Activated T-helper 1 cell treated with Interleukin-2 at 50 U/mL for 16 hours (primary cell): ENCODE measurements around the gene NUP205.

Experiments
- DNase-seq: peaks from one replicate; pipeline ENCODE4 v3.0.0-alpha.2; 2020; ENCODE audit warnings: low read depth

NUP205 gene, protein sequence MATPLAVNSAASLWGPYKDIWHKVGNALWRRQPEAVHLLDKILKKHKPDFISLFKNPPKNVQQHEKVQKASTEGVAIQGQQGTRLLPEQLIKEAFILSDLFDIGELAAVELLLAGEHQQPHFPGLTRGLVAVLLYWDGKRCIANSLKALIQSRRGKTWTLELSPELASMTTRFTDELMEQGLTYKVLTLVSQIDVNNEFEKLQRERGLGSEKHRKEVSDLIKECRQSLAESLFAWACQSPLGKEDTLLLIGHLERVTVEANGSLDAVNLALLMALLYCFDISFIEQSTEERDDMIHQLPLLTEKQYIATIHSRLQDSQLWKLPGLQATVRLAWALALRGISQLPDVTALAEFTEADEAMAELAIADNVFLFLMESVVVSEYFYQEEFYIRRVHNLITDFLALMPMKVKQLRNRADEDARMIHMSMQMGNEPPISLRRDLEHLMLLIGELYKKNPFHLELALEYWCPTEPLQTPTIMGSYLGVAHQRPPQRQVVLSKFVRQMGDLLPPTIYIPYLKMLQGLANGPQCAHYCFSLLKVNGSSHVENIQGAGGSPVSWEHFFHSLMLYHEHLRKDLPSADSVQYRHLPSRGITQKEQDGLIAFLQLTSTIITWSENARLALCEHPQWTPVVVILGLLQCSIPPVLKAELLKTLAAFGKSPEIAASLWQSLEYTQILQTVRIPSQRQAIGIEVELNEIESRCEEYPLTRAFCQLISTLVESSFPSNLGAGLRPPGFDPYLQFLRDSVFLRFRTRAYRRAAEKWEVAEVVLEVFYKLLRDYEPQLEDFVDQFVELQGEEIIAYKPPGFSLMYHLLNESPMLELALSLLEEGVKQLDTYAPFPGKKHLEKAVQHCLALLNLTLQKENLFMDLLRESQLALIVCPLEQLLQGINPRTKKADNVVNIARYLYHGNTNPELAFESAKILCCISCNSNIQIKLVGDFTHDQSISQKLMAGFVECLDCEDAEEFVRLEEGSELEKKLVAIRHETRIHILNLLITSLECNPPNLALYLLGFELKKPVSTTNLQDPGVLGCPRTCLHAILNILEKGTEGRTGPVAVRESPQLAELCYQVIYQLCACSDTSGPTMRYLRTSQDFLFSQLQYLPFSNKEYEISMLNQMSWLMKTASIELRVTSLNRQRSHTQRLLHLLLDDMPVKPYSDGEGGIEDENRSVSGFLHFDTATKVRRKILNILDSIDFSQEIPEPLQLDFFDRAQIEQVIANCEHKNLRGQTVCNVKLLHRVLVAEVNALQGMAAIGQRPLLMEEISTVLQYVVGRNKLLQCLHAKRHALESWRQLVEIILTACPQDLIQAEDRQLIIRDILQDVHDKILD (N-terminal part only)

DNA sequence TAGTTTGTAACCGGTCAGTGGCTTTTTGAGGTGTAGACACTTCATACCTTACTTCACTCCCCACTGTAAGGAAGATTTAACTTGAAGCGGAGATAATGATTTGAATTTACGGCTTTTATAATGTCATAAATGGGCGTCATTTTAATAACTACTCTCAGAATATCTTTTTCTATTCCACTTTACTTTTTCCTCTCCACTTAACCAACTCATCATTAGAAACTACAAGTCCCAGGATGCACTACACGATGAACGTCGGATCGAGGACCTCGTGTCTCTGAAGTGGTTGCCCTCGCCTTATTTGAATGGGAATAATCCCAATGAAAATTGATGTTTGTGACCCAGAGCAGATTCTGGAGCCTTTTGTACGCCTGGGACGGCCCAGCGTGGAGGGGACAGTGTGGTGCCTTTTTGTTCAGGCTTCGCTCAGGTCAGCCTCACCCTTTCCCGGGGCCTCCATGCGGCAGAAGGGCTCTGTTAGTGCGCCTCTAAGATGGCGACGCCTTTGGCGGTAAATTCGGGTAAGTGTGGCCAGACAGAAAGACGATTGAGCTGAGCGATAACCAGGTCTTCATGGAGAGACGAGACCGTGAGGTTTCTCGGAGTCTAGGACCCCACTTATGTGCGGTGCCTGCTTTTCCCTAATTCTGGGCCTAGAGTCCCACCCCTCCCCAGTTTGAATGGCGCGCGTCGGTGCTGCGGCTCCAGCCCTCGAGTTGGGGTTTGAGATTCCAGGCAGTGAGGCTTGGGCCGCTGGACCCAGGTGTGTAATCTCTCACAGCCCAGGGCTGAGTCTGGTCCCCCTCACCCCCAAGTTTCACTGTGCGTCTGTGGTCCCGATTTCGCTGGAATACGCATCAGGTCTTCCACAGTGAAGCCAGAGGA is at the start of gene NUP205:
TSS of gene NUP205 (plus strand) at position 463 of the 882 bp plus-strand sequence. CDS start at position 491, 28 bp downstream.
- DNase-seq = peak; percentile 48

DNA sequence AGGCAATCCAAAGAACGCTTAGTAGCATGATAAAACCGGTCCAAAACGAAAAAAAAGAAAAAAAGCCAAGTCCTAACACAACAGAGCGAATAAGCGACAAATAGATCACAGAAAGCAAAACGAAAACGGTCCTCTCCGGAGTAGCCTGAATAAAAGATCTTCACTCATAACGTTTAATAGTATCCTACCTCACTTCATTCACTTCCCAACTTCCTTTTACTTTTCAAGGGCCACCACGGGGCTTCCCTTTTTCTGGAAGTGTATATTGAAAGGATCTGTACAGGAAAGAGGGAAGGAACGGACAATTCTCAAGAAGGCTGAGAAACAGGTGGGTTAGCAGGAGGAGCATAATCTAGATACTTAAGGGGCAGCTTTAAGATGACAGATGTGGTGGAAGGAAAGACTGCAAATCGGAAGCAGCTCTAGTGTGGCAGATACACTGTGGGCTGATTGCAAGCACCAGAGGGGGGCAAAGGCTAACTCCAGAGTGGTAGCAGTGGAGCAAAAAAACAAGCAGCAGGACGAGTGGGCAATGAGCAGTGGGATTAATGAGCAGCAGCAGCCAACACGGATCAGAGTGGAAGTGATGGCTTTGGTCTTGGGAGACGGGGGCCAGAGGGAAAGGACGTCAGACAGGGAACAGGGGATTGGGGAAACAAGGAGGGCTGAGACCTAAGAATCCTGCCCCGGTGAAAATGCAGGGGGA is 48.7 kb upstream of the NUP205 start:
- no peak for DNase-seq

GRCh38 chr7:135509589-135509838 is 48.2 kb upstream of the NUP205 start:
- no peak for DNase-seq

DNA sequence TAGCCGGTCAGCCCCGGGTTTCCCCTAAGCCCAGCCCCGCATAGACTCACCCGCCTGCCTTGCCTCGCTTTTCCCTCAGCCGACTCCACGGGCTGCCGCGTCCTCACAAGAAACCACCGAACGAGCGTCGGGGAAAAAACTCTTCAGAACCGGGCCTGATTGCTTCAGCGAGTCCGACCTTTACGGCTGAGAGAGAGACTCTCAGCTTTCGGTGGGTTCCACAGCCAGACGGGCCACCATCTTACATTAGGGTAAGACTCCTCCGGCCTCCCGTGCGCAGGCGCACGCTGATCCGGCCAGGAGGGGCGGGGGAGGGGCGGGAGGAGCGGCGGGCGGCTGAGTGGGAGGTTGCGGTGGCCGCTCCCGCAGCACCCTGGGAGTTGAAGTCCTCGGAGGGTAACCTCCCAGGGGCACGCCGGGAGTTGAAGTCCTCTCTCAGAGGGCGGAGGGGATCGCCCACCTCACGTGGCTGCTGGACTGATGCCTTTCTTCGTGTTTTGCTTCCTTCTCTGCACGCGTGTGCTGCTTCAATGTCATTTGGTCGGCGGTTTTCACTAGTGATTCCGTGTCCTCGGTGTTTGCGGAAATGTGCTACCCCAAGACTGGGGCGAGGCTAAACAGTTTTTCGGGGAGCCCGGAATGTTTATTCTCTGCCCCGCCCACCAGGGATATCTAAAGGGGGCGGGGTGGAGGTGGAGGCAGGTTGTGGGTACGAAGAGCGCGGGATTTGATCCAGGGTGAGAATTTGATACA is 47.7 kb upstream of the NUP205 start, which contains the start of gene CNOT4:
TSS of gene CNOT4 (minus strand) at position 264 of the 753 bp plus-strand sequence. CDS start 71,771 bp downstream, outside the sequence.
- DNase-seq = peak; percentile 96

GRCh38 chr7:135510592-135511183 is 47.0 kb upstream of the NUP205 start:
- DNase-seq = no peak

GRCh38 chr7:135512135-135512887 is 45.4 kb upstream of the NUP205 start:
- DNase-seq = no peak

GRCh38 chr7:135514856-135515255 is 42.9 kb upstream of the NUP205 start:
- no peak for DNase-seq

DNA sequence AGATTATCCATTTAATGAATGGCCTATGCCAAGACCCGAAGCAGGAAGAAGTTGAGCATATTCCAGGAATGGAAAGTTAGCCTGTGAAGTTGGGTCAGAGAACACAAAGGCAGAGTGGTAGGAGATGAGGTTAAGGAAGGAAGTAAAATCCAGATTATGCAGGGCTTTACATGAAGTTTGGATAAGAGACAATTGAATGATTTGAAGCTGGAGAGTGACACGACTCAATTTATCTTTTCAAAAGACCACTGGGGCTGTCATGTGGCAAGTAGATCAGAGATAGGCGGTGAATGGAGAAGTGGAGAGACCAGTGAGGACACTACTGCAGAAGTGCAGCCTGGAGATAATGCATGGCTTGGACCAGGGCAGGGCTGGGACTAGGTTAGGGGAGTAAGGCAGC is 40.7 kb upstream of the NUP205 start:
- no peak for DNase-seq

GRCh38 chr7:135518748-135519147 is 39.0 kb upstream of the NUP205 start:
- DNase-seq = no peak

DNA sequence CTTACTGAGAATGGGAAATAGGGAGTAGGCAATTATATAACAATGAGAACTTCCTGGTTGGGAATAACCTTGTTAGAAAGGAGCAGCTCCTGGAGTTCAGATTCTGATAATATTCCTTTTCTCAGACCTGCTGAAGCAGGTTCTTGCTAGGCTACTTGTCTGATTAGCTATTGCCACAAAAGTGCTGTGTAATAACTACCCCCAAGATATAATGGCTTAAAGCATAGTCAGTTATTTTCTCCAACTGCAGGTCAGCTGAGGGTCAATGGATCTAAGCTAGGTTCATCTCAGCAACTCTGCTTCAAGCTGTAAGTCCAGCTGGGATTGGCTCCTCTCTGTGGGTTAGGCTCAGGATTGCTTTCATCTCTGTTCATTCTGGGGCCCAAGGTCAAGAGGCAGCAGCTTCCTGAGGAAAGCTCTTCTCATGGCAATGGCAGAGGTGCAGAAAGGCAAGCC is 38.5 kb upstream of the NUP205 start:
- DNase-seq = no peak

DNA sequence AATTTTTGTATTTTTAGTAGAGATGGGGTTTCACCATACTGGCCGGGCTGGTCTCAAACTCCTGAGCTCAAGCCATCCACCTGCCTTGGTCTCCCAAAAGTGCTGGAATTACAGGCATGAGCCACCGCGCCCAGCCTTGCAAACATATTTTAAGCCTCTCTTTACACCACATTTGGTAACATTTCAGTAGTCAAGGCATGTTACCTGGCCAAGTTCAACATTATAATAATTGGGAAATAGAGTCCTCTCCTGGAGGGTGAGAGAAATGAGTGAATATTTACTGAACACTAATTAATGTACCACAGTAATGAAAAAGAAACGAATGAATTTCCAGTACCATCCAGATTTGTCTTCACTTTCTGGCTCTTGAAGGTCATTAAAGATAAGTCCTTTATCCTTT is 37.8 kb upstream of the NUP205 start:
- no peak for DNase-seq

GRCh38 chr7:135522509-135522908 is 35.2 kb upstream of the NUP205 start:
- DNase-seq = no peak

DNA sequence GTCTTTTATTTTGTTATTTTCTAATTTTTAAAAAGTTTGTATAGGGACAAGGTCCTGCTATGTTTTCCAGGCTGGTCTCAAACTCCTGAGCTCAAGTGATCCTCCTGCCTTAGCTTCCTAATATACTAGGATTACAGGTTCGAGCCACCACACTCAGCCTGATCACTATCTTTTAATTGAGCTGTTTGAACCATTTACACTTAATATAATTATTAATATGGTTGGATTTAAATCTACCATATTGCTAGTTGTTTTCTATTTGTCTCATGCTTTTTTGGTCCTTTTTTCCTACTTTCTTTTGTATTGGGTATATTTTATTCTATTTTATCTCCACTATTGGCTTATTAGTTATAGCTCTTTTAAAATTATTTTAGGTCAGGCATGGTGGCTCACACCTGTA is 34.6 kb upstream of the NUP205 start:
- DNase-seq = no peak

- DNase-seq = no peak
Measured at GRCh38 chr7:135525426-135525825, 32.3 kb upstream of the NUP205 start.

DNA sequence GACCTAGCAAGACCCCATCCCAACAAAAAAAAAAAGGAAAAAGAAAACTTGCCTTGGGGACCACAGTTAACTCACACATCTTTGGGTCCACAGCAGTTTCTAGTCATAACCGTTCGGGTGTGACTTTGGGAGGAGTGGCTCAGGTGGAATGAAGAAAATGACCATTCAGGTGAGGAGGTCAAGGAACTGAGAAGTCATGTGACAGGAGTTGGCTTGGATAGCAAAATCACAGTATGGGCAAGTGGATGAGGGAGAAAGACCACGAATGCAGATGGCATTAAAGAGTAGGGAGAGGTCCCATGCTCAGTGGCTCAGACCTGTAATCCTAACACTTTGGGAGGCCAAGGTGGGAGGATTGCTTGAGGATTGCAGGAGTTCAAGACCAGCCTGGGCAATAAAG is 30.7 kb upstream of the NUP205 start:
- no peak for DNase-seq

- DNase-seq = no peak
Measured at GRCh38 chr7:135536150-135536549, 21.6 kb upstream of the NUP205 start.

DNA sequence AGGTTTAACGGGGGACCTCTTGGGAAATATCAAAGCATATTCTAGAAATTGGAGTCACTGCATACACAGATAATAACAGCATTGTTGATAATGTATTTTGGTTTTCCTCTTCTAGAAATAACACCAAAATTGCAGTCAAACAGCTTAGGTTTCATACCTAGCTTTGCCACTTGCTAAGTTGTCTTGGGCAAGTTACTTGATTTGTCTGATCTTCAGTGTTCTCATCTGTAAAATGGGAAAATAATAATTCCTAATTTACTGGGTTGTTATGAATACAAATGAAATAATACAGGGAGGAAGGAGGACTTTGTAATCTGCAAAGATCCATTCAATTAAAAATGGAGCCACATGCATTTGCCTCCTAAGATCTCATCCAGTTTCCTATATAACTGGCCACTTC is 20.3 kb upstream of the NUP205 start:
- DNase-seq = no peak

GRCh38 chr7:135537905-135538304 is 19.8 kb upstream of the NUP205 start:
- DNase-seq = no peak

DNA sequence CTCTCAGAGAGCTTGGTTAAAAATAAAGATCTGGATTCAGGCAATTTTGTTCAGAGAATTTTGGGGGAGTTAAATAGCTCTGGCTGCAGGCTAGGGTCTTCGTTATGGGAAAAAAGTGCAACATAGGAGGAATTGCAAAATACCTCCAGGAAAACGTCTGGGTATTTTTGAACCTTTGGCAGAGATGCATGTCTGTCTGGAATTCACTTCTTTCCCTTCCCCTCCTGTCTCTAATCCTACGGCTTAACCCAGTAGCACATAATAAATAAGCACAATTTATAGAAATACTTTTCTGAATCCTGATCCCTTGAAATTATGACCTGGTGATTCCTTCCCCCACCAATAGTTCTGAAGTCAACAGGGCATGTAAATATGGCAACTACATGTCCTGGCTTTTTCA is 19.3 kb upstream of the NUP205 start:
- DNase-seq = no peak
